HG03521 (cell line): ENCODE measurements around the gene CD300LG.

ENCODE experiments used
- ATAC-seq: cut with Tn5 transposase; IDR thresholded peaks from one replicate; pipeline ENCODE4 v1.9.1; 2021; ENCODE audit warnings: mild to moderate bottlenecking, moderate library complexity; ENCODE audit not compliant: unreplicated experiment

The CD300LG gene

GRCh38 chr17:43905400-43905984, 58.5 kb downstream of the CD300LG start:
- no peak for ATAC-seq

DNA sequence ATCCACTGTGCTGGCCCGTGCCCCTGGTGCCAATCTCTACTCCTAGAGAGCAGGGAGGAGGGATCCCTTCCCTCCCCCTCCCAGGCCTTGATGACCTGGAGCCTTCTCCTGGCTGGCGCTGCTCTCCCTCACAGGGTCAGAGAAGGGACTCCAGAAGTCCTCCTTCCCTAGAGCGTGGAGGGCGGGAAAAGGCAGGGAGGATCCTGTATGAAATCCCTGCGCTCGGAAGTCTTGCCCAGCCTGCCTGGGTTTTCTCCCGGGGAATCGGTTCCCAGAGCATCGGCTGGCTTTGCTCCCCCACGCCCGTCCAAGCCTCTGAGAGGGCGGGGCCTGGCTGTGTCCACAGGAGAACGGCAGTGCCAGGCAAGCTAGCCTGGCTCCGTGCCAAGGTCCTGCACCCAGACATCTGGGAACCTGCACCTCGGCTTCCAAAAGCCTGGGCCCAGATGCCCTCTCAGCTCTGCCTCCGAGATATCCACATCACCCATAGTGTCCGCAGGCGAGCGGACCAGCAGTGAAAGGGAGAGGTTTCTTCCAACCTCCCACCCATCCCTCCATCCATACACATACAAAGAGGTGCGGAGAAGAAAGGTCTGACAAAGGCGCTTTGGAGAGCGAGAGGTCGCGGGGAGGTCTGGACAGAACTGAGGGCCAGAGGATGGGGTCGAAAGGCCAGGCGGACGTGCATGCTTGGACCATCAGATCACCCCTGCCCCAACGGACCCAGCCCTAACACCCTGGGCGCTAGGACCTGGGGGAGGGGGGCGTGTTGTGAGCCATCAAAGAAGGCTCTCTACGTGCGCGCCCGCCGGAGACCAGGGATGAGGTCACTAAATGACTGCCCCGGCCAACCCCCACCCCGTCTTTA, 59.2 kb downstream of the CD300LG start:
- ATAC-seq, result no peak

GRCh38 chr17:43906951-43907424, 60.0 kb downstream of the CD300LG start:
- ATAC-seq, result no peak

DNA sequence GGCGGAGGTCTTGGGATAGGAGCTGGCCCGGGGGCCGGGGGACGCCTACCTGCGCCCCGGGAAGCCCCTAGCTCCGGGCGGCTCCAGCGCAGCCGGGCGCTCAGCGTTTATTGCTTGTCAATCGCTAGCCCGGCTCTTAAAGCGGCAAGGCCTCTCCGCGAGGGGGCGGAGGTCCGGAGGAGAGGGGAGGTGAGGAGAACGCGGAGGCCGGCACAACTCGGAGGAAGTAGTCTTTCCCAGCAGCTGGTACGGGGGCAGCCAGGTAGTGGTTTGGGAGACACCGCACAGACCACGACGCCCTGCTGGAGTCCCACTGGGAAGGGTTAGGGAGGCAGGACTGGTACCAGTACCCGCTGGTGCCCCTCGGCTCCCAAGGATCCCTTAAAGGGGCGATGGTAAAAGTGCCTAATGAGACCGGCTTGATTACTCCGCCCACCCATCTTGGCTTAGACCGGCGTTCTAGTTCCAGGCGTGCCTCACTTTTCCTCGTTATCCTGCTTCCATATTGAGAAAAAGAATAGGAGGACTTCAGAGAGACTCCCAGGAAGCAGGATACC, 60.5 kb downstream of the CD300LG start, which contains the start of gene MPP2:
TSS of gene MPP2 (minus strand) at position 112 of the 557 bp plus-strand sequence. CDS start 3,076 bp downstream, outside the sequence.
- ATAC-seq, result no peak

DNA sequence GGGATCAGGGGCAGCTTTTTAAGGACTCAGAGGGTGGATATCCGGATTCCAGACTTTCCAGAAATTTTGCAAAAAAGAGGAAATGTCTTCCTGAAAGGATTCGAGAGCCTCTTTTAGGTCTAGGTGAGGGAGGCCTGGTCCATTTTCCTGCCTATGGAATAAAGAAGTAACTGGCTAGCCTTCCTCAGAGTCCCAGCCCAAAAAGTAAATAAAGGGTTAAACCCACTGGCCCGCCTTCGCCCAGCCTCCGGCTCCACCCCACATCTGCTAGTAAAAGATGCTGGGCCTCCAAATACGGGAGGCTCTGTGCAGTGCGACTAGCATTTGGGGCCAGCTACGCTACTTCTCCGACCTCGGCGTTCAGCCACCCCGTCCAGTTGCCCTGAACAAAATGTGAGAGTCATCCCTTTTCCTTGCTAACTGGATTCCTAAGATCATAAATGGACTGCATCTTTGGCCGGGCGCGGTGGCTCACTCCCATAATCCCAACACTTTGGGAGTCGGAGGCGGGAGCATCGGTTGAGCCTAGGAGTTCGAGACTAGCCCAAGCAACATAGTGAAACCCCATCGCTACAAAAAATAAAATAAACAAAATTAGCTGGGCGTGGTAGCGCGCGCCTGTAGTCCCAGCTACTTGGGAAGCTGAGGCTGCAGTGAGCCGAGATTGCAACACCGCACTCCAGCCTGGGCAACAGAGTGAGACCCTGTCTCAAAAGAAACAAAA, 61.2 kb downstream of the CD300LG start:
- ATAC-seq, result no peak

DNA sequence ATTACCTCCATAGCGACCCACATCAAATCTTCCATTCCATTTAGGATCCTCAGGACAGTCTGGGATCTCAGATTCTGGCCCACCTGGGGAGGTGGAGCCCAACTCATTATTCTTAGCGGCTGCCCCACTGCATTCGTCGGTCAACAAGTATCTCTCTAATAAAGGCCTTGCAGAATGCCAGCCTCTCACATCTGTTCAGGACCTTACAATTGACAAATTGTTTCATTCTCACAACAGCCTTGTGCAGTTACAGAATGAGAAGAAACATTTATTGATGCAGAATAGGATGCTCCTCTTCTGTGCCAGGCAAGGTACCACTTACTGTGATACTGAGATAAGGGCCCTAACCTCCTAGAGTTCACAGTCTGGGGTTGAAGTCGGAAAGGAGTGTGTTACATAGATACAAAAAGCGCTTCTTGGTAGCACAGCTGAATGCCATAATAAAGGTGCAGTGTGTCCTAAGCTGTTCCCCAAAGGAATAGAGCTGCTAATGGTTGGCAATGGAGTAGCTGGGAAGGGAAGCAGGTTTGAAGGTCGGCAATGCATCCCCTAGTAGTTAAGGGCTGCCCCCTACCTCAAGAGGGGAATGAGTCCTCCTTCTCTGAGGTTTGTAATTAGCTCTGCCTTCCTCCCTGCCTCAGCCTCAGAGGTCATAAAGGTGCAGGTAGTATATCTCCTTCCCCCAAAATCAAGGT, 62.7 kb downstream of the CD300LG start:
- ATAC-seq, result no peak

DNA sequence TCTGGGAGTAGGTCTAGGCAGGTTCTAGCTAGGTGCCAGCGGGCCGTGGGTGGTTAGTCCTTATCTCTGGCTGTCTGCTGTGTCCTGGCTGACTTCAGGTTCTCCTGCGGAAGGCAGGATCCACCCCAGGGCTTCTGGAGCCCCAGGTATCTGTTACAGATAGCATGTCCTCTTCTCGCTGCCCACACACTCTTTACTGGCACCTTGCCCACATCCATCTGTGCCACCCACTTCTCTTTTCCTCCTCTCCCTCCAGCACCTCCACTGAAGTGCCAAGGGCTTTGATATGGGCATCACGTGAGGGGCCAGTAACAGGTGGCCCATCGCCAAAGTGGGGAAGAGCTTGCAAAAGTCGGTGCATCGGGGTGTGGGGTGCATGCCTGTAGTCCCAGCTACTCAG, 64.9 kb downstream of the CD300LG start:
- ATAC-seq, result no peak

GRCh38 chr17:43912635-43913304, 65.8 kb downstream of the CD300LG start:
- no peak for ATAC-seq
